ENCODE measurements around the gene TEKT2. TPM values are rescaled to one million over a fixed set of nuclear protein-coding genes. Genes with fewer than 3 reads are reported as not detected.

TEKT2 gene
- total RNA-seq, 4 donors from 2014 or later = not detected

DNA sequence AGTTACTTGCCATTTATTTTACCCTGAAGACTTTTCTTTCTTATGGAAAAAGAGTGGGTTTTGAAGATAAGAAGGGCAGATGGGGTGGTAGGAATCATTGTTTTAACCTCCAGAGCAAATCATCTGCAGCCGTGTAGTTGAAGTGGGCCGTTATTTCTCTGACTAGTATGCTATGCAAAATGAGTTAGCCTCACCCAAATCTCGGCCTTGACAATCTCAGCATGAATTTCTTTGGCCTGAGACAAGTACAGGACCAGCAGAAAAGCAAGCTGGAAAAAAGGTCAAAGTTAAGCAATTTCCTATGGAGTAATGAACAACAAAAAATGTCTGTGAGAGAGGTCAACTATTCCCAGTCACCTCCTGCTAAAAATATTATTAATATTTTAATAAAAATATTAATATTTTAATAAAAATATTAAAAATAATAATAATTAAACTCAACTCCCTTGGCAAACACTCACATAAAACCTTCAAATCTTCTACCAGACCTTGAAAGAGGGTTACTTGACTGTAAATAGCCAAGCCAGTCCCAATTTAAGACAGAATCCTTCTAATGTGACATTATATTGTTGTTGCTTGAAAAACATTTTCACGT, 6.8 kb upstream of the TEKT2 start:
- TF ChIP-seq, protein P1, sequence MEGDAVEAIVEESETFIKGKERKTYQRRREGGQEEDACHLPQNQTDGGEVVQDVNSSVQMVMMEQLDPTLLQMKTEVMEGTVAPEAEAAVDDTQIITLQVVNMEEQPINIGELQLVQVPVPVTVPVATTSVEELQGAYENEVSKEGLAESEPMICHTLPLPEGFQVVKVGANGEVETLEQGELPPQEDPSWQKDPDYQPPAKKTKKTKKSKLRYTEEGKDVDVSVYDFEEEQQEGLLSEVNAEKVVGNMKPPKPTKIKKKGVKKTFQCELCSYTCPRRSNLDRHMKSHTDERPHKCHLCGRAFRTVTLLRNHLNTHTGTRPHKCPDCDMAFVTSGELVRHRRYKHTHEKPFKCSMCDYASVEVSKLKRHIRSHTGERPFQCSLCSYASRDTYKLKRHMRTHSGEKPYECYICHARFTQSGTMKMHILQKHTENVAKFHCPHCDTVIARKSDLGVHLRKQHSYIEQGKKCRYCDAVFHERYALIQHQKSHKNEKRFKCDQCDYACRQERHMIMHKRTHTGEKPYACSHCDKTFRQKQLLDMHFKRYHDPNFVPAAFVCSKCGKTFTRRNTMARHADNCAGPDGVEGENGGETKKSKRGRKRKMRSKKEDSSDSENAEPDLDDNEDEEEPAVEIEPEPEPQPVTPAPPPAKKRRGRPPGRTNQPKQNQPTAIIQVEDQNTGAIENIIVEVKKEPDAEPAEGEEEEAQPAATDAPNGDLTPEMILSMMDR (IDR thresholded peaks at IDR 0.05) = no peak
- TF ChIP-seq POLR2A (IDR thresholded peaks at IDR 0.05) = no peak
- Histone ChIP-seq H3K4me3 (no peak overlapping the region), H3K27ac (no peak overlapping the region), H3K27me3 (no peaks in the 10 kb centered on the region), H3K36me3 (no peaks in the 10 kb centered on the region), H3K9me3 (no peaks in the 10 kb centered on the region), H3K4me1 (no peaks in the 10 kb centered on the region)
- no peak for DNase-seq

DNA sequence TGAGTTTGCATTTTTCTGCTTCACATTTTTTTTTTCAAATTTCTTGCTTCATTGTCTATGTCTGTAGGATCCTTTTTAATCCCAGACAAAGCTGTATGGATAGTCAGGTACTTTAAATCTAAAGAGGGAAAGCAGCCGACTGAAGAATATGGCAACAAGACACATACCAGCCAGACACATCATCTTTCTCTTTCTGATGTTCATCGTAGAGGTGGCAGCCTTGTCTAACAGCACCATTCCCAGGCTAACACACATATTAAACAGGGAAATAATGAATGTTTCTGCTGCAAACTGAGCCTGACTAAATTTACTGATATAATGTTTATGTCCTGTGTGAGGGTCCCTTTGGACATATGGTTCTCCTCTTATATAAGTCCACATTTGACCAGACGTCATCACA, 3.7 kb upstream of the TEKT2 start:
- Histone ChIP-seq H3K27ac (no peak overlapping the region), H3K9me3 (no peaks in the 10 kb centered on the region), H3K4me3 (no peak overlapping the region), H3K4me1 (peaks cover 0 to 11% (median 3%) of the 10 kb centered on the region in 4 donors), H3K27me3 (no peaks in the 10 kb centered on the region), H3K36me3 (no peaks in the 10 kb centered on the region)
- TF ChIP-seq, protein P1 (IDR thresholded peaks at IDR 0.05) = no peak
- no peak for TF ChIP-seq POLR2A (IDR thresholded peaks at IDR 0.05)
- DNase-seq = no peak

DNA sequence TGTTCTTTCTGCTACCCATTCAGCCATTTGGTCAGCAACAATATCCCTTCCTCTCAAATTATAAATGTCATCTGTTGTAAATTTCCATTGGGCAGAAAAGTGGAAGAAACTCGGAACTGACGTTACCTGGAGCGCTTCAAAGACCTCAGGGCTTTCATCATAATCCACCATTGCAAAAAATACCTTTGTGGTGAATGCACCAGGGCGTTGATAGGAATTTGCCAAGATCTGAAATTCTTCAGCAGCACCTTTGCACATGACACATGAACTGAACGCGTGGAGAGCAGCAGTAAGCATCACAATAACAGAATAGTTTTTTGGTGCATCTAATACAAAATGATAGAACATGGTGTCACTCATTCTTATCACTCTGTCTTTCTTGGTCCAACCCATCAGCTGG, 3.1 kb upstream of the TEKT2 start:
- DNase-seq = no peak
- TF ChIP-seq, protein P1 (IDR thresholded peaks at IDR 0.05) = no peak
- TF ChIP-seq POLR2A (IDR thresholded peaks at IDR 0.05) = no peak
- H3K4me3 ChIP-seq = no peak overlapping the region

DNA sequence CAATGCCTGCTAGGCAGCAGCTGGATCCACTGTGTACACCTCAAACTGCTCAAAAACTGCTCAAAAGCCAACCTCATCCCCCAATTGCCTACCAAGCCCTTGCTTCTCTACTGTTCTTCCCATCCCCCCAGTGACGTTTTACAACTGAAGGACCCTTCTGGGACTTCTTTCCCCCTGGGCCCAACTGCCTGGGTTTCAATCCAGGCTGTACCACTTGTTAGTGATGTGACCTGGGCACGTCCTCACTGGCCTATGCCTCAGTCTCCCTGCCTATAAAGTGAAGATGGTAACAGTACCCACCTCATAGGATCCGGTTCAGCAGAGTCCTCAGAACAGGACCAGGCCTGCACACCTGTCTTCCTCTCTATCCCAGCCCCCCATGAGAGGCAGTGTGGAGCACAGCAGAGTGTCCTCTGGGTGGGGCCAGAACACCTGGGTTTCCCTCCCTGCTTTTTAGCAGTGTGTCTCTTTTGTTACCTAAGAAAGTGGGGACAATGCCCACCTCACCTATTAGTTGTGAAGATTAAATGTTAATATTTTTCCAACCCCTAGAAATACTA, 1.9 kb upstream of the TEKT2 start:
- Histone ChIP-seq H3K4me1 (peaks cover 0 to 11% (median 3%) of the 10 kb centered on the region in 4 donors), H3K36me3 (no peaks in the 10 kb centered on the region), H3K4me3 (no peak overlapping the region), H3K9me3 (no peaks in the 10 kb centered on the region), H3K27ac (no peak overlapping the region), H3K27me3 (no peaks in the 10 kb centered on the region)
- TF ChIP-seq, protein P1 (IDR thresholded peaks at IDR 0.05) = no peak
- TF ChIP-seq POLR2A (IDR thresholded peaks at IDR 0.05) = no peak
- DNase-seq = no peak

More for the DNA sequence above, 3.1 kb upstream of the TEKT2 start:
- H3K27me3 ChIP-seq = no peaks in the 10 kb centered on the region
- peaks cover 0 to 11% (median 3%) of the 10 kb centered on the region in 4 donors for H3K4me1 ChIP-seq
- H3K27ac ChIP-seq = no peak overlapping the region
- no peaks in the 10 kb centered on the region for H3K36me3 ChIP-seq
- H3K9me3 ChIP-seq = no peaks in the 10 kb centered on the region

DNA sequence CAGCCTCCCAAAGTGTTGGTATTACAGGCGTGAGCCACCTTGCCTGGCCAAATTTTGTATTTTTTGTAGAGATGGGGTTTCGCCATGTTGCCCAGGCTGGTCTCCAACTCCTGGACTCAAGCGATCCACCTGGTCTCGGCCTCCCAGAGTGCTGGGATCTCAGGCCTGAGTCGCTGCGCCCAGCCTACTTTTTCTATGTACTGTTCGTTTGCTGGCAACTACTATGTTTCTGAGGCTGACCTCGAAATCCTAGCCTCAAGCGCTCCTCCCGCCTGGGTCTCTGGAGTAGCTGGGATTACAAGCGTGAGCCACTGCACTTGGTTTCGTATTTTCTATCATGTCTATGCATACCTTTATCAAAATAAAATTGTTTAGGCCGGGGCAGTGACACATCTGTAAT, 675 bp upstream of the TEKT2 start:
- no peaks in the 10 kb centered on the region for H3K36me3 ChIP-seq
- no peak overlapping the region for H3K27ac ChIP-seq
- H3K27me3 ChIP-seq = no peaks in the 10 kb centered on the region
- TF ChIP-seq, protein P1 (IDR thresholded peaks at IDR 0.05) = no peak
- TF ChIP-seq POLR2A (IDR thresholded peaks at IDR 0.05) = no peak
- no peak overlapping the region for H3K4me3 ChIP-seq
- no peak for DNase-seq
- peaks cover 0 to 12% (median 6%) of the 10 kb centered on the region in 4 donors for H3K4me1 ChIP-seq
- H3K9me3 ChIP-seq = no peaks in the 10 kb centered on the region

Measured in Peyer's patch (tissue), 4 donors.